GM18951 (cell line): ENCODE data around the gene TGM3.

Experiments used
- POLR2A ChIP-seq: IDR thresholded peaks from 4 replicates; pipeline ENCODE4 v1.6.1; 2011; ENCODE audit warnings: mild to moderate bottlenecking; ENCODE audit not compliant: insufficient read length, insufficient read depth; ENCODE audit errors: extremely low read depth
- in situ Hi-C: fragments of 300-500 bp; cut with MboI; formaldehyde crosslinking; loops from one replicate; pipeline ENCODE4 v1.12.0; 2022; ENCODE audit warnings: low sequenced_read_pairs, mixed read lengths, inconsistent platforms; ENCODE audit not compliant: unreplicated experiment

The TGM3 gene

DNA sequence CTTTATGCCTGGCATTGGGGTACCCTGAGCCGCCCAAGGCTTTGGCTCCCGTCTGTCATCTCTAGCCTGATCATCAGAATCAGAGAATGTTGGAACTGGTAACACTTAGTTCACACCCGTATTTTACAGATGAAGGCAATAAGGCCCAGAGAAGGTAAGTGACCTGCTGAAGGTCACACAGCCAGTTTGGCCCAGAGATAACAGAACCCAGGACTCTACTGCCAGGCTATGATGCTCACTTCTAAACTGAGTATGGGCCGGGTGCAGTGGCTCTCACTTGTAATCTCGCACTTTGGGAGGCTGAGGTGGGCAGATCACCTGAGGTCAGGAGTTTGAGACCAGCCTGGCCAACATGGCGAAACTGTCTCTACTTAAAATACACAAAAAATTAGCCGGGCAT is 83.1 kb downstream of the TGM3 start:
- TF ChIP-seq POLR2A, result no peak
- in situ Hi-C loops, result no loop called here

DNA sequence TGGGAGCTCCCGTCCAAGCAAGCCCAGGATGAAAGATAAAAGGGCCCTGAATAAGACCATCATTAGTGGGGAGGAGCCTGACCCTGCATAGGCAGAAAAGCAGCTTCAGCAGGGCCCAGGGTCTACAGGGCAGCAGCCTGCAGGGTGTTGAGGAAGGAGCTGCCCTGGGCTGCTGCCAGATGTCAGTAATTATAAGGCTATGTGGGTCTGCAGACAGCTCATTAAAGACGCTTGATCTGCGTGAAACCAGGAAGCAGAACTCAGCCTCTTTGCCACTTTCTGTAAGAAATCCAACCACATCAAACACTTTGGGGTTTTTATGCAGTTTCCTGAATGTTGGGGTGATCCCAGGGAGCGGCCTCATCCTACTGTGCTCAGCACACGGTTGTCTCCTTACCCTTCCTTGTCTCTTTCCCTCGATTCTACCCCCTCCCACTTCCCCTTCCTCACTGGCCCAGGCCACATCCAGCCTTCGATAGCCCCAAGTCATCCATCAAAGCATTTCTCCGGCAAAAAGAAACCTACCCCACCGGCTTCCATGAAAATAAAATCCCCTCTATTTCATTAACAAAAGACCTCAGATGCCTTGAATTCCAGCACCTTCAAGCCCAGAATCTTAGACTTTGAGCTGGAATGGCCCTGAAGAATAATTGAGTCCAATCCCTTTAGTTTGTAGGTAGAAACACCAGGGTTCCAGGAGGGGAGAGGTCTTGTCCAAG is 83.9 kb downstream of the TGM3 start:
- in situ Hi-C loops, result no loop called here

DNA sequence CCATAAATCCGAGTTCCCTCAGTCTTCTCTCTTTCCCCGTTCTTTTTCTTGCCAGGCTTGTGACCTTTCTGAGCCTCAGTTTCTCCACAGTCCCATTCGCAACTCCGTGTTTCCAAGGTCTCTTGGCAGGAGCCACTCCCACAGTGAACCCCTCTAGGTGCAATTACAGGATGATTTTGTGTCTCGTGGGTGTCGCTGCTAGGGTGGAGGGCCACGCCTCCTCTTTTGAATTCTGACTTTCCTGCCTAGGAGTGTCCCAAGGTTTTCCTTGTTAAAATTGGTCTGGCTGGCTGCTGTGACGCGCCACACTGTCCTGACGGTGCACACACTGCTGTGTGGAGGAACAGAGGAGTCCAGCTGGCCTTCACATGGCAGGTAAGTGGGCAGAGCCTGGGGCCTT is 84.8 kb downstream of the TGM3 start, which contains the start of gene TGM6:
Gene TGM6, plus strand, starts transcription at position 301 of the 400 bp plus-strand sequence. Its CDS starts 68 bp downstream, at position 369.
- TF ChIP-seq POLR2A, result no peak
- in situ Hi-C loops, result no loop called here

More for the DNA sequence above, 83.9 kb downstream of the TGM3 start:
- no peak for TF ChIP-seq POLR2A

DNA sequence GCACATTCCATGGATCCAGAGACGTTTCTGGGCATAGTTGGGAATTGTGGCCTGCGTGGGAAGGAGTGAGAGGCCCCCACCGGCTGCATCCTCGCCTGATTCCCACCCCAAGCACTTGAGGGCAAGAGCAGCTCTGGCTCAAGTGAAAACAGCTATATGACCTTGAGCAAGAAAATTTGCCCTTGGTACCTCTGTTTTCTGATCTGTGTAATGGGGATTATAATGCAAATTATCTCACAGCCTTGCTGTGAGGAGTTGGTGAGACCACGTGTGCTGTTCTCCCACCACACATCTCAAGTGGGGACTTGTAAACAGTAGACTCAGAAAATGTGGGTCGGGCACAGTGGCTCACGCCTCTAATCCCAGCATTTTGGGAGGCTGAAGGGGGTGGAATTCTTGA is 85.5 kb downstream of the TGM3 start:
- in situ Hi-C loops, result no loop called here
- TF ChIP-seq POLR2A, result no peak

DNA sequence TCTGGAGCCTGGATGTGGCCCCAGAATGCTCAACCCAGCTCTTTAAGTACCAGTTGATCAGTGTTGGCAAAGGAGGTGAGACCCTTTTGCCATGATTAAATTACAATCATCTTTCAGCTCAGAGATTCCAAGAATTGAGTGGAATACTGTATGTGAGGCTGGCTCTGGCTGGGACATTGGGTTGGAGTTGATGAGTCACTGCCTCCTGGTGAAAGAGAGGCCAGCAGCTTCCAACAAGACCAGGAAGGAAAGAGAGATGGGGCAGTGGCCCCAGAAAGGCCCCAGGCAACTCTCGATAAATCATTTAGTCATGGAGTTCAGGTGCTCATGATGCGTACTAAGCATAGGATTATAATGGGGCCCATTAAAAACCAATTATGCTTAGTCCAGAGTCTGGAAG is 87.0 kb downstream of the TGM3 start:
- TF ChIP-seq POLR2A, result no peak
- in situ Hi-C loops, result no loop called here

DNA sequence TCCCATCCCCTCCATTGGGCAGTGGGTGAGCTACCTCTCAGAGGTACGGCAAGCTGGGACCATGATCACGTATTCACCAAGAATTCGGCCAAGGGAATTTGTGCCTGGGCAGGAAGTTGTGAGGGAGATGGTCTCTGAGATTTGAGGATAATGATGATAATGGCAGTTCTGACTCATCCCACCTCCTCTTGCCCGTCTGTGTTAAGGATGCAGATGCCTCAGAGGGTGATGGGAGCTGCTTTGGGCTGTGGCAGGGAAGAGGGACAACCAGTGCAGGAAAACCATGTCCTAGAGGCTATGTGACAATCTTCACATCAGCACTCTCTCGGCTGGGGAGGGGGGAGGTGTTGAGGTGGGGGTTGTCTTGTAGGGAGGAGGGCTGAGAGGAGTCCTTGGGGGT is 89.2 kb downstream of the TGM3 start:
- no peak for TF ChIP-seq POLR2A
- in situ Hi-C loops, result no loop called here

DNA sequence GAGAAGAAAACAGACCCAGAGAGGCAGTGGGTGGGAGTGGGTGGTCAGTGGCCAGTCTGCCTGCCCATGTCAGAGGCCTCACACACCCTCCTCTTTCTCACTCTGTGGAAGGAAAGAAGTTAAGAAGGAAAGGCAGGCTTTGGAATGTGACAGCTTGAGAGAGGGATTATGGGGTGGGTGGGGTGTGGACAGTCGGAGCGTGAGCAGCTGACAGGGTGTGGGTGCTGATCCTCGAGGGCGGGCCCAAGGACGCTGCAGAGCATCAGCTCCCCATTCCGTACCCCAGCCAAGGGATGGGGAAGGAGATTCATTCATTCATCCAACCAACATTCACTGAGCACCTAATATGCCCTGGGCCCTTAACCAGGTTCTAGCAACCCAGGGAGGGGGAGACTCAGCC is 89.7 kb downstream of the TGM3 start:
- no peak for TF ChIP-seq POLR2A
- in situ Hi-C loops, result no loop called here

DNA sequence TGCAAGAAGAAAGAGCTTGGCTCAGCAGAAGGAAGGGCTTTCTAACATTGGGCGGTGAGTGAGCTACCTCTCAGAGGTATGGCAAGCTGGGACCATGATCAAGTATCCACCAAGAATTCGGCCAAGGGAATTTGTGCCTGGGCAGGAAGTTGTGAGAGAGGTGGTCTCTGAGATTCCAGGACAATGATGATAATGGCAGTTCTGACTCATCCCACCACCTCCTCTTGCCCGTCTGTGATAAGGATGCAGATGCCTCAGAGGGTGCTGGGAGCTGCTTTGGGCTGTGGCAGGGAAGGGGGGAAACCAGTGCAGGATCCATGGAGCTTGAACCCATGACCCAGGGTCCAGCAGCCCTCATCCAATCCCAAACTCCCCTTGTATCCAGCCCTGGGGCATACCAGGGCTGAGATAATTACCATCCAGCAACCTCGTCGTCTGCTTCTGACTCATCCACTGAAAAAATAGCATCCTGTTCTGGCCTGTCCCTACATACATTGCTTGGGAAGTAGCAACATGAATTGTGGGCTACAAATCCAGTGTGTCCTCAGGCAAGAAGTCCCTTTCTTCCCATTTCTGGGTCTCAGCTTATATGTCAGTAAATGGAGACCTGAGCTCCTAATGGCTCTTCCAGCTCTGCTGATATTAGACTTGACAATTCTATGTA is 90.8 kb downstream of the TGM3 start:
- in situ Hi-C loops, result no loop called here
- no peak for TF ChIP-seq POLR2A

DNA sequence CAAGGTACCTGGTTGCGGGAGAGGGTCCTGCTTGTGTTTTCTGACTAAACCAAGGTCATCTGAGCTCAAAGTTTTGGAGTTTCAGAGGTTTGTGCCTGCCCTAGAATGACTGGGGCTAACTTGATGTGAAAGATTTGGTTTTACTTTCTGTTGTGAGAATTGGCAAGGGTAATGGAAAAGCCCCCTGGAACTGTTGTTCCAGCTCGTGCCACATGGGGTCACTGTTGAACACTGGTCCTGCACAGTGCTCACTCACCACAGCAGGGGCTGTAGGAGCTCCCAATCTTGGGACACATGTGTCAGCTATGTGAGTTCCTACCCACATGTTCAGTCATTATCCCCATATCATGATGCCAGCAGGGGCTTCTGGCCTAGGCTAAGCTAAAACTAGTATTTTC is 91.4 kb downstream of the TGM3 start:
- in situ Hi-C loops, result no loop called here
- TF ChIP-seq POLR2A, result no peak

DNA sequence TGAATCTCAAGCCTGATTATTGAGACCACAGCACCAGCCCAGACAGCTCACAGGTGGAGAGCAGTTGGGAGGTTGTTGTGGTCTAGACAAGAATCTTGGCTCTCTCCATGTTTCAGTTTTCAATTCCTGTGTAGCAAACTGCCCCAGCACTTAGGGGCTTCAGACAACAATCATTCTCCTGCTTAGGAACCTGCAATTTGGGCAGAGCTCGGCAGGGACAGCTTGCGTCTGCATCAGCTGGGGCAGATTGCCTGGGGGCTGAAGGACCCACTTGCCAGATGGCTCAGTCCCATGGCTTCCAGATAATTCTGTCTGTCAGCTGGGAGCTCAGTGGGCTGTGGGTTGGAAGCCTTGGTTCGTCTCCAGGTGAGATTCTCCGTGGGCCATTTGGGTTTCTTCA is 91.8 kb downstream of the TGM3 start:
- TF ChIP-seq POLR2A, result no peak
- in situ Hi-C loops, result no loop called here
